WERI-Rb-1 (cell line): Measurements from ENCODE around the gene CDK13.

Source experiments
- DNase-seq: peaks from one replicate; pipeline ENCODE4 v3.0.0-alpha.2; 2020
- H3K27ac ChIP-seq: fragments of 250-450 bp; sonication (Bioruptor Pico); 2 replicates; pipeline ENCODE4 v1.5.1; 2020; ENCODE audit warnings: mild to moderate bottlenecking, moderate library complexity
- H3K27me3 ChIP-seq: fragments of 250-450 bp; sonication (Bioruptor Pico); 2 replicates; pipeline ENCODE4 v1.5.1; 2021; ENCODE audit warnings: mild to moderate bottlenecking, low read depth, moderate library complexity; ENCODE audit not compliant: insufficient read depth, severe bottlenecking
- H3K36me3 ChIP-seq: fragments of 250-450 bp; sonication (Bioruptor Pico); 2 replicates; pipeline ENCODE4 v1.5.1; 2020; ENCODE audit warnings: mild to moderate bottlenecking, moderate library complexity
- H3K4me3 ChIP-seq: 2 replicates; pipeline ENCODE4 v1.5.1; 2011; ENCODE audit warnings: low read depth, mild to moderate bottlenecking, control low read depth, low read length
- H3K9me3 ChIP-seq: fragments of 250-450 bp; sonication (Bioruptor Pico); 2 replicates; pipeline ENCODE4 v1.5.1; 2021; ENCODE audit warnings: mild to moderate bottlenecking, moderate library complexity; ENCODE audit not compliant: severe bottlenecking
- TF ChIP-seq, protein P1 (sequence below): IDR thresholded peaks from 2 replicates; pipeline ENCODE4 v1.5.1; 2011; ENCODE audit warnings: low read depth, mild to moderate bottlenecking, control low read depth, inconsistent platforms, low read length

CDK13 gene

DNA sequence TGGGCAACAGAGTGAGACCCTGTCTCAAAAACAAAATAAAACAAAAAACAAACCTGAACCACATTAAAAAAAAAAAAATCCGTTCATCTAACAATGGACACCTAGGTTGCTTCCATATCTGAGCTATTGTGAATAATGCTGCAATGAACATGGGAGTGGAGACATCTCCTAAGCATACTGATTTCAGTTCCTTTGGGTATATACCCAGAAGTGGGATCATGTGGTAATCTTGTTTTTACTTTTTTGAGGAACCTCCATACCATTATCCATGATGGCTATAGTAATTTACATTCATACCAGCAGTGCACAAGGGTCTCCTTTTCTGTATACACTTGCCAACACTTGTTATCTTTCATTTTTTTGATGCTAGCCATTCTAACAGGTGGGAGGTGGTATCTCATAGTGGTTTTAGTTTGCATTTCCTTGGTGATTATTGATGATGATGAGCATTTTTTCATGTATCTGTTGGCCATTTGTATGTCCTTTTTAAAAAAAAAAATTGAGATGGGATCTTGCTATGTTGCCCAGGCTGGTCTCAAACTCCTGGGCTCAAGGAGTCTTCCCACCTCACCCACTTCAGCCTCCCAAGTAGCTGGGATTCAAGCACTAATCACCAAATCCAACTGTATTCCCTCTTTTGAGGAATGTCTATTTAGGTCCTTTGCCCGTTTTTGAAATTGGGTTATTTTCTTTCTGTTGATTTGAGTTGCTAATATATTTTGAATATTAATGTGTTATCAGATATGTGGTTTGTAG, 17.5 kb downstream of the CDK13 start:
- Histone ChIP-seq H3K27ac (no peak overlapping the region), H3K27me3 (no peaks in the 10 kb centered on the region), H3K36me3 (no peaks in the 10 kb centered on the region), H3K4me3 (no peak overlapping the region), H3K9me3 (no peaks in the 10 kb centered on the region)
- TF ChIP-seq, protein P1, sequence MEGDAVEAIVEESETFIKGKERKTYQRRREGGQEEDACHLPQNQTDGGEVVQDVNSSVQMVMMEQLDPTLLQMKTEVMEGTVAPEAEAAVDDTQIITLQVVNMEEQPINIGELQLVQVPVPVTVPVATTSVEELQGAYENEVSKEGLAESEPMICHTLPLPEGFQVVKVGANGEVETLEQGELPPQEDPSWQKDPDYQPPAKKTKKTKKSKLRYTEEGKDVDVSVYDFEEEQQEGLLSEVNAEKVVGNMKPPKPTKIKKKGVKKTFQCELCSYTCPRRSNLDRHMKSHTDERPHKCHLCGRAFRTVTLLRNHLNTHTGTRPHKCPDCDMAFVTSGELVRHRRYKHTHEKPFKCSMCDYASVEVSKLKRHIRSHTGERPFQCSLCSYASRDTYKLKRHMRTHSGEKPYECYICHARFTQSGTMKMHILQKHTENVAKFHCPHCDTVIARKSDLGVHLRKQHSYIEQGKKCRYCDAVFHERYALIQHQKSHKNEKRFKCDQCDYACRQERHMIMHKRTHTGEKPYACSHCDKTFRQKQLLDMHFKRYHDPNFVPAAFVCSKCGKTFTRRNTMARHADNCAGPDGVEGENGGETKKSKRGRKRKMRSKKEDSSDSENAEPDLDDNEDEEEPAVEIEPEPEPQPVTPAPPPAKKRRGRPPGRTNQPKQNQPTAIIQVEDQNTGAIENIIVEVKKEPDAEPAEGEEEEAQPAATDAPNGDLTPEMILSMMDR = no peak
- no peak for DNase-seq

DNA sequence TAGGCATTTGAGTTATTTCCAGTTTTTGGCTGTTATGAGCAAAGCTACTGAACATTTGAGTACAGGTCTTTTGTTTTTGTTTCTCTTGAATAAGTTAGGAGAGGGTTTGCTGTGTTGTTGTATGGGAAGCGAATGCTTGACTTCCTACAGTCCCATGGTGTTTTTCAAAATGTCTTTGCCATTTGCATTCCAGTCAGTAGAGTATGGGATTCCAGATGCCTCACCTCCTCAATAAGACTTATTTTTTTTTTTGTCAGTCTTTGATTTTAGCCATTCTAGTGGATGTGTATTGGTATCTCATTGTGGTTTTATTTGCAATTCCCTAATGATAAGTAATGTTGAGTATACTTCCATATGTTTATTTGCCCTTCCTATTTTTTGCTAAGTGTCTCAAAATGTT, 19.4 kb downstream of the CDK13 start:
- DNase-seq = no peak
- no peak overlapping the region for H3K4me3 ChIP-seq
- H3K27me3 ChIP-seq = no peaks in the 10 kb centered on the region
- TF ChIP-seq, protein P1 = no peak
- no peak overlapping the region for H3K27ac ChIP-seq
- no peaks in the 10 kb centered on the region for H3K36me3 ChIP-seq
- H3K9me3 ChIP-seq = no peaks in the 10 kb centered on the region

DNA sequence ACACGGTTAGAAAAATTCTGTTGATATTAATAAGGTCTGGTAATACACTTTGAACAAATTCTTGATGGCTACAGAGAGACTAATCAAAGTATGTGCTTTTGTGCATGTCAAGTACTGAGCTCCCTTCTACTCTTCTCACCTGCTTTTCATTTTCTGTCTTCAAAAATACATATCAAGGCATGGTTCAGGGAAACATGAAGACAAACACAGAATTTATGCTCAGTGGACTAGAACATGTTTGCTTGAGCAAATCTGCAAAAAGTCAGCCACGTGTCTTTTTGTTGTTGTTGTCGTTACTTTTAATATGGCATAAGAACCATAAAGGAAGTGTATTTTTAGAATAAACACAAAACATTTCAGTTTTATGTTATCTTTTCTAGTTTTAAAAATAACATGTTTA, 21.9 kb downstream of the CDK13 start:
- Histone ChIP-seq H3K4me3 (no peak overlapping the region), H3K36me3 (no peaks in the 10 kb centered on the region), H3K27me3 (no peaks in the 10 kb centered on the region), H3K9me3 (no peaks in the 10 kb centered on the region), H3K27ac (no peak overlapping the region)
- DNase-seq = no peak
- TF ChIP-seq, protein P1 = no peak

DNA sequence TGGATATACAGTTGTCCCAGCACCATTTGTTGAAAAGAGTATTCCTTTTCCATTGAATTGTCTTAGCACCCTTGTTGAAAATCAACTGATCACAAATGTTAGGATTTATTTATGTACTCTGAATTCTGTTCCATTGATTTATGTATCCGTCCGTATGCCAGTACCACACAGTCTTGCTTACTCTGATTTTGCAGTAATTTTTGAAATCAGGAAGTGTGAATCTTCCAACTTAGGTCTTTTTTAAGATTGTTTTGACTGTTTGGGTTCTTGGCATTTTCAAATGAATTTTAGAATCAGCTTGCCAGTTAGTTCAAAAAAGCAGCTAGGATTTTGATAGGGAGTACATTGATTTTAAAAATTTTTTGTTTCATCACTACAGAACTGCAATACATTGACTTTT, 23.7 kb downstream of the CDK13 start:
- H3K27ac ChIP-seq = no peak overlapping the region
- no peak overlapping the region for H3K4me3 ChIP-seq
- H3K36me3 ChIP-seq = no peaks in the 10 kb centered on the region
- TF ChIP-seq, protein P1 = no peak
- H3K27me3 ChIP-seq = no peaks in the 10 kb centered on the region
- H3K9me3 ChIP-seq = no peaks in the 10 kb centered on the region
- no peak for DNase-seq

DNA sequence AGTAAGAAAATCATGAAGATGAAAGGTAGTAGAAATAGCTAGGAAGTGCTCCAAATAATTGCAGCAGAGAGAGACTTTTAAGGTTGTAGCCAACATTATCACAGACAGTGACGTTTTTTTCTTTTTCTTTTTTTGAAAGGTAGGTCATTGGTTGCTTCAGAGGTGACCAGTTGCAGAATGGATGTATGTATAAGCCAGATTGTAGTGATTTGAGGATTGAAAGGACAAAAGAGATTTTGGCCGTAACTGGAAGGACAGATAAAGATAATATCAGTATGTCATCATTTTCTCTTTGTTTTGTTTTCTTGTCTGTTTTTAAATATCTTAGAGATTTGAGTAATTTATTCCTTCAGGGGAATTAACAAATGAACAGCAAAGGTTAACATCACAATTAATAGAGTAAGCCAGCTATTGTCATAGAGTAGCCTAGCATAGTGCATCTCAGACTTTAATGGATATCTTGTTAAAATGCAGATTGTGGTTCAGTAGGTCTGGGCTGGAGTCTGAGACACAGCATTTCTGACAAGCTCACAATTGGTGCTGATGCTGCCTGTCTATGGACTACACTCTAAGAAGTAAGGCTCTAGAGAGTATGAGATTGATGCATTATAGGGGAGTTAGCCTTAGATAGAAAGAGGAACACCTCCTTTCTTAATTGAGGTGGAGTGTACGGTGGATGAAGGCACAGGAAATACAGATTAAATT, 28.3 kb downstream of the CDK13 start:
- H3K27me3 ChIP-seq = no peaks in the 10 kb centered on the region
- no peaks in the 10 kb centered on the region for H3K9me3 ChIP-seq
- H3K4me3 ChIP-seq = no peak overlapping the region
- TF ChIP-seq, protein P1 = no peak
- no peak overlapping the region for H3K27ac ChIP-seq
- no peak for DNase-seq
- no peaks in the 10 kb centered on the region for H3K36me3 ChIP-seq
